ENCODE measurements around the gene PPP2R2C.

Gene PPP2R2C

GRCh38 chr4:6360385-6360784 is 112.0 kb downstream of the PPP2R2C start:
- DNase-seq = no peak

- no peak for DNase-seq
Observed at GRCh38 chr4:6359536-6360308, 112.7 kb downstream of the PPP2R2C start.

DNA sequence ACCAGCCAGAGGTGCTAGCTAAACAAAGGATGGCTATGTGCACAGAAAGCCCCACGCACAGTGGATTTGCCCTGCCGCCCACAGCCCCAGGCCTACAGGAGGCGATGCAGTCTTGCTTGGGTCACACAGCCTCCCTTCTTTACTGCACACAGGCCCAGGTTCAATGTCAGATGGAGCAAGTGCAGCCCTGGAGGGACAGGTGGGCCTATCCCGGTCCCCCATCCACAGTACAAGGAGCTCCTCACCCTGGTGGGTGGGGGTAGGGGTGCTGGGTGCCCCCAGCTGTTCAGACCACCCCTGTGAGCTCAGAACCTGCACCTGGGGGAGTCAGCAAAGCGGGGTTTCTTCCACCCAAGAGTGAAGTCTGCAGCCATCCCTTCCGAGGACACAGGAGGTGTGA is 114.9 kb downstream of the PPP2R2C start:
- no peak for DNase-seq

- DNase-seq = no peak
Observed at GRCh38 chr4:6356076-6356560, 116.3 kb downstream of the PPP2R2C start.

DNA sequence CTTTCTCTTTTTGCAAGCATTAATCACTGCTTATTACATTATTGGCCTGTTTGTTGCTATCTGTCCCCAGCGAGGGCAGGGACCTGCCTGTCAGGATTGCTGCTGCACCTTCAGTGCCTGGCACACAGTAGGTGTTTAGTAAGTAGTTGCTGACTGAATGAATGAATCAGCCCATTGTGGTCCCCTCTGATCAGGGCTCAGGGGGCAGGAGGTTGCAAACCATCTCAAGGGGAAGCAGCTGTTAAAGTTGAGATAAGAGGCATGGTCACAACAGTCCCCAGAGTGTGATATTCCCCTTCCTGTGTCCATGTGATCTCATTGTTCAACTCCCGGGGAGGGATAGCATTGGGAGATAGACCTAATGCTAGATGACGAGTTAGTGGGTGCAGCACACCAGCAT is 117.4 kb downstream of the PPP2R2C start:
- DNase-seq = peak; percentile 24

DNA sequence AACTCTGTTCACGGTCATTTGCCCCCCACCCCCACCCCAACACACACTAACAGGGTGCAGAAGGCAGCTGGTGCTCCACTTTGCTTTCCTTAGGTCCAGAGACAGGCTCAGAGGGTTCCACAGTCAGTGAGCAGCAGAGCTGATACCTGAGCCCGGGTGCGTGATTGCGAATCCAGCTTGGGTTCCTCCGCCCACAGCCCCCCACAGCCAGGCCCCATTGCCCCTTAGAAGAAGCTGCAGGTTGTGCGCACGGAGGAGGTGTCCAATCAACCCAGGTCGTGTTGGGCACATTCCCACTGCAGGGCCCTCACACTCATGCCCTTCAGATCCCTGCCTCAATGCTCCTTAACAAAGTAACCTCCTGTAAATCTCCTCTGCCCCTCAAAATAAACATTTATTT is 117.8 kb downstream of the PPP2R2C start:
- DNase-seq = no peak

GRCh38 chr4:6354119-6354518 is 118.3 kb downstream of the PPP2R2C start:
- DNase-seq = no peak

GRCh38 chr4:6352031-6352692 is 120.3 kb downstream of the PPP2R2C start:
- no peak for DNase-seq

DNA sequence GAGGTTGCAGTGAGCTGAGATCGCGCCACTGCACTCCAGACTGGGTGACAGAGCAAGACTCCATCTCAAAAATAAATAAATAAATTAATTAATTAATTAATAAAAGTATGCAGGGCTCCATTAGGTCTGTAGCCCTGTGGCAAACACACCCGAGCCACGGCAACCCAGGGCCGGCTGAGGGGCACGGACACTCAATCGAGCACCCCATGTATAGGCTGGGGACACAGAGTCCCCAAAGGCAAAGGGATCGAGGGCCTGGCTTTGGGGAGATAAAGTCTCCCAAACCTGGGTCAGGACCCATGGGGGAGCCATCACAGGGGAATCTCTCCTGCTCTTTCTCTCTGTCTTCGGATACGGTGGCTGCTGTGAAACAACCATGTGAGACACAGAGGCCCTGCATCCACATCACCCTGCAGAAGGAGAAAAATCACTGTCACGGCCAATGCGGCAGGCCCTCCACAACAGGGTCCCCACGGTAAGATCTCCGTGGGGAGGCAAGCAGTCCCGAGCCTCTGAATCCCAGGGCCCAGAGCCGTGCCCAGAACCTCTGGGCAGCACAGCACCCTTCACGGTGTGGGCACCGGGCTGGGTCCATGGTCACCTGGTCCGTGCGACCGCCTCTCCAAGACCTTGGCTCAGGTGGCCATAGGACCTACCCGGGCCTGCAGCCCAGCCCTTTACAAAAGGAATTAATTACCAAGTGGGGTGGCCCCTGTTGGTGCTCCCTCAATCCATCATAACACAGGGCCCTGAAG is 121.0 kb downstream of the PPP2R2C start:
- no peak for DNase-seq

GRCh38 chr4:6350646-6351045 is 121.8 kb downstream of the PPP2R2C start:
- DNase-seq = no peak

- no peak for DNase-seq
Observed at GRCh38 chr4:6349896-6350603, 122.4 kb downstream of the PPP2R2C start.

- no peak for DNase-seq
Observed at GRCh38 chr4:6348408-6348807, 124.0 kb downstream of the PPP2R2C start.

DNA sequence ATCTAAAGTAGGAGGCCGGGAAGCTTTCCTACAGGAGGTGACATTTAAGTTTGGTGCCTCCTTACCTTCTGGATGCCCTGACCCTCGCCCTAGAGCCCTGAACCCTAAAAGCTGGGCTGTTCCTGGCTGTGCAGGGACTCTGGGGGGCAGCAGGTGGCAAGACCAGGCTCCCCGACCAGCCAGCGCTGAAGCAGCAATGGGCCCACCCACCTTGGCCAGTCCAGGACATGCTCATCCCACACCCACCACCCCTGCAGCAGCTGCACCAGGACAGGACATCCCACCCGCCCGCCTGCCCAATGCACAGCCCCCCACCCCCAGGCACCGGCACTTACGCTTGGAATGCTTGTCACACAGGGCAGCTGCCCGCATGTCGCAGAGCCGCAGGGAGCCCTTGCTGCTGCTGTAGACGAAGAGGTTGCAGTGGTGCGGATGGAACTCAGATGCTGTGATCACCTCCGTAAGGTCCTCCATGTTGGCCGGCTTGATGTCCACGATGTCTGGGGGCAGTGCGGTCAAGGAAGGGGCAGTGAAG is 124.8 kb downstream of the PPP2R2C start:
- no peak for DNase-seq

DNA sequence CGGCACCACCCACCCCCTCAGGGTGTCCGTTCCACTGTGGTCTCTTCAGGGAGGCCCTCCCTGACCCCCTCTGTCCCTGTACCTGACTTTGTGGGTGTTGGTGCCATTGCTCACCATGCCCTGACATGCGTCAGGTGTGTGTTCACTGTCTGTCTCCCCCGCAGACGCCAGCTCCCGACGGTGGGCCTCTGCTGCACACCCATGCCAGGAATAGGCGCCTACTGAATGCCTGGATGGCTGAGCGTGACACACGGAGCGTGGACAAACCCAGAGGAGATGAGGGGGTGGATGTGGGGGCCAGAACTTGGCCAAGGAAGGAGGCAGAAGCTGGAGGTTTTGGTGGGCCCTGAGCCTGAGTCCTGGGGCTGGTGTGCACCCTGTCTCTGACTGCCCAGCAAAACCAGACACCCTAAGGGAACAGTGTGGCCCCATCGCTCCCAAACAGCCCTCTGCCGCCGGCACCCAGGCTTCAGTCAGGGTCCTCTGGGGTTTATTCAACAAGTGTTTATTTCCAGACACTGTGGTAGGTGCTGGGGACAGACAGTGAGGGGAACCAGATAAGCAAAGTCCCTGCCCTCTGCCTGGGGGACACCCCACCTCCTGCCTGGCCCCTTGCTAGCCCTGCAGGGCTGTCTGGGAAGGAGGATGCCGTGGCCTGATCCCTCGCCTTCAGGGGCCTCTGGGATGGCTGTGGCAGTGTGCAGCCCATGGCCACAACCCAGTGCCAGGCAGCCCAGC is 125.9 kb downstream of the PPP2R2C start:
- no peak for DNase-seq

- DNase-seq = no peak
Observed at GRCh38 chr4:6345866-6346265, 126.5 kb downstream of the PPP2R2C start.

DNA sequence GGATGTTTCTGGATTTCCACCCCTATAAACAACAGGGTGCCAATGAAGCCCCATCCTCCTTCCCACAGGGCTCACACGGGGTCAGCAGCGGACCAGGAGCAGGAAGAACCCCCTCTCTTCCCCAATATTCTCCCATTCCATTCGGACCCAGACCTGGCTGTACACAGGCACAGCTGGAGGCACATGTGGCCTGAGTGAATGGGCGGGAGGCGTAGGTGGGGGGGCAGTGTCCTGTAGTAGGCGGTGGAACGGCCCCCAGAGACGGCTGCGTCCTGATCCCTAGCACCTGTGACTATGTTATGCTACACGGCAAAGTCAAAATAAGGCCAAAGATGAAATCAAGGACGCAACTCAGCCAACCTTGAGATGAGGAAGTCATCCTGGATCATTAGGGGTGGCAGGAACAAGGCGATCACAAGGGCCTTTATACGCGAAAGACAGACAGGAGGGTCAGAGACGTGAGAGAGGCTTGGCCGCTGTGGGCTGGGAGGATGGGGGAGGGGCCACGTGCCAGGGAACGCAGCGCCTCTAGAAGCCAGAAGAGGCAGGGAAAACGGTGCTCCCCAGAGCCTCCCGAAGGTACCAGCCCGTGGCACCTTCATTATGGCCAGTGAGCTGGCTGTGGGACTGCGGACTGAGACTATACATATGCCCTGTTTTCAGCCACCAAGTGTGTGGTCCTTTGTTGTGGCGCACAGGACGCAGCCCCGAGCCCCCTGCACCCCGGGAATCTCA is 127.2 kb downstream of the PPP2R2C start:
- no peak for DNase-seq

GRCh38 chr4:6343939-6344408 is 128.4 kb downstream of the PPP2R2C start:
- DNase-seq = no peak

GRCh38 chr4:6342530-6343293 is 129.7 kb downstream of the PPP2R2C start:
- DNase-seq = no peak

DNA sequence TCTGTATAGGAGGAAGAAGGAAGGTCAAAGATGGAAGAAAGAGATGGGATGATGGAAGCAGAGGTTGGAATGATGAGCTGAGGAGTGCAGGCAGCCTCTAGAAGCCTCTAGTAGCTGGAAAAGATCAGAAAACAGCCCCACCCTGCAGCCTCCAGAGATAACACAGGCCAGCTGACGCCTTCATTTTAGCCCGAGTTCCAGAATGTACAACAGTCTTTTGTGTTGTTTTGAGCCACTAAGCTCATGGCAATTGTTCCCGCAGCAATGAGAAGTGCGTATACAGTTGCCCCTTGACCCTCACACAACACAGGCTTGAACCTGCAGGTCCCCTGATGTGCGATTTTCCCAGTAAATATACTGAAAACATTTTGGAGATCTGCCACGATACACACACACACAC is 130.7 kb downstream of the PPP2R2C start:
- no peak for DNase-seq

DNA sequence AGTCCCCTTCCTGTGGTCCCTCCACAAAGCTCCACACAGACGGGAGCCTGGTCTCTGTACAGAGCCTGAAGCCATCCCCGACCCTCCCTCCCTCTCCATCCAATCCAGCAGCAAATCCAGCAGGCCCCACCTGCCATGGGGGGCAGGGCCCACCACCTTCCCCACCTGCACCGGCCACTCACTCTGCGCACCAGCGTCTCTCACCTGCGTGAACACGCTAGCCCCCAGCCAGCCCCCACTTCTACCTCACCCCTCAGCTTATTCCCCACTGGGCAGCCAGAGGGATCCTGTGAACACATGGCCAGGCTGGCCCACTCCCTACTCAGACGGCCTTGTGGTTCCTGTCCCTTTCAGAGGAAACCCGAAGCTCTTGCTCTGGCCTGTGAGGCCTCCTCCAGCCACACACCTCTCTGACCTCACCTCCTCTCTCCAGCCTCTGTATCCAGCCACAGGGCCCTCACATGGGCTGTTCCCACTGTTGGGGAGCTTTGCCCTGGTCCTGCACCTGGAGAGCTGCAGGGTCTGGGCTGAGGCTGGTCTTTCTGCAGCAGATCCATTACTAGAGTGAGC is 131.9 kb downstream of the PPP2R2C start:
- no peak for DNase-seq
